HG03460 (cell line): ENCODE data around the gene RIOK3.
"Not testable (repeated sequence)": the region's sequence is repeated elsewhere in the genome, so short reads cannot be mapped to it uniquely, and the experiment has no call there.

Source experiments
- ATAC-seq: cut with Tn5 transposase; IDR thresholded peaks from one replicate; pipeline ENCODE4 v1.9.1; 2021; ENCODE audit not compliant: unreplicated experiment

Gene RIOK3

DNA sequence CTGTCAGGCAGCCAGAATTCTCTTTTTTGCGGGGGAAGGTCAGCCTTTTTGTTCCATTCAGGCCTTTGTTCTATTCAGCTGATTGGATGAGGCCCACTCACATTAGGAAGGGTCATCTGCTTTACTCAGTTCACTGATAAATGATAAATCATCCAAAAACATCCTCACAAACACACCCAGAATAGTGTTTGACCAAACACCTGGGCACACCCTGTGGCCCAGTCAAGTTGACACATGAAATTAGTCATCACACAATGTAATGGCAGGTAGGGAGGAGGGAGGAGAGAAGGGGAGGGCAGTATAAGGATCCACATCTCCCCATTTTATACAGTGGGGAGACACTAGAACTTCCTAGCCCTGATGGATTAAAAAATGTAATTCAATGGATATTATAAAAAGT is 41.9 kb downstream of the RIOK3 start:
- ATAC-seq = no peak

- ATAC-seq = no peak
These were observed 42.8 kb downstream of the RIOK3 start for GRCh38 chr18:23495723-23496440.

GRCh38 chr18:23498117-23498516 is 45.0 kb downstream of the RIOK3 start:
- no peak for ATAC-seq

GRCh38 chr18:23498877-23499276 is 45.8 kb downstream of the RIOK3 start:
- ATAC-seq = peak; percentile 26

DNA sequence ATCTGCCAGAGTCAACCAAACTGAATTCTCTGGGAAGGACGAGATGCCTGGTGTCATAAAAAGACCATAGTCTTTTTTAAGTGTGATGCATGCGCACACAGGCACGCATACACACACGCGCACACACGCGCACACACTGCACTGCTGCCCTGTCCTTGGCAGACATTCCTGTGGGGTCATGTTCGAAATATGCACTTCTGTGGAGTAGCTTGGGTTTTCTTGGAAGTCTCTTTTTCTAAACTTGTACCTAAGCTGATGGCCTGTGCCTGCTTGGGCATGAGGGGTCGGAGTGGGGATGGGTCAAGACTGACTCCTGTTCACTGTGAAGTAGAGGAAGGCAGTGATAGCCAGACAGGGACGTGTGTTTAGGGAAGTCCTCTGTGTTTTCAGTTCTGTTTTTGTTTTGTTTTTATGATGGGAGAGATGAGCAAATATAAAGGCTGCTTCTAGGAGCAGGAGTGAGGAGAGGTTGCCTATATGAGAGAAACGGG is 46.2 kb downstream of the RIOK3 start:
- ATAC-seq = no peak

GRCh38 chr18:23501626-23502025 is 48.5 kb downstream of the RIOK3 start:
- no peak for ATAC-seq

DNA sequence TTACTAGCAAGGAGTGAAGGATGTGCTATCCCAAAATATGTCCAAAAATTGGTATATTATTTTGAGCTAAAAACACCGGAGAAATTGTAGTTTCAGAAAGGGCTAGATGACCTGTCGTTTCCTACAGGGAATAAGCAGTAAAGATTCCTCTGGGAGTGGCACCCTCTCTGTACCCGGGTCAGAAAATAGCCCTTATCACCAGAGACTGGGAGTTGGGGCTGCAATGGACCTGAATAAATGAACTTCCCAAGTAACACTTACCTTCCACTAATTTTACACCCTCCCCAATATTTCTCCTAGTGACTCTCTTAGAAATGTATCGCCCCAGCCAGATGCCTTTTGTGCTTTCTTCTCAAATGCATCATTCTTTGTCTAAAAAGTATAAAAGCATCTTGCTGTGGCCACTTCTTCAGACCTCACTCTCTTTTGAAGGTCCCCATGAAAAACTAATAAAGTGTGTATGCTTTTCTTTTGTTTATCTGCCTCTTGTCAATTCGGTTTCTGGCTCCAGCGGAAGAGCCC is 49.5 kb downstream of the RIOK3 start:
- ATAC-seq = no peak

DNA sequence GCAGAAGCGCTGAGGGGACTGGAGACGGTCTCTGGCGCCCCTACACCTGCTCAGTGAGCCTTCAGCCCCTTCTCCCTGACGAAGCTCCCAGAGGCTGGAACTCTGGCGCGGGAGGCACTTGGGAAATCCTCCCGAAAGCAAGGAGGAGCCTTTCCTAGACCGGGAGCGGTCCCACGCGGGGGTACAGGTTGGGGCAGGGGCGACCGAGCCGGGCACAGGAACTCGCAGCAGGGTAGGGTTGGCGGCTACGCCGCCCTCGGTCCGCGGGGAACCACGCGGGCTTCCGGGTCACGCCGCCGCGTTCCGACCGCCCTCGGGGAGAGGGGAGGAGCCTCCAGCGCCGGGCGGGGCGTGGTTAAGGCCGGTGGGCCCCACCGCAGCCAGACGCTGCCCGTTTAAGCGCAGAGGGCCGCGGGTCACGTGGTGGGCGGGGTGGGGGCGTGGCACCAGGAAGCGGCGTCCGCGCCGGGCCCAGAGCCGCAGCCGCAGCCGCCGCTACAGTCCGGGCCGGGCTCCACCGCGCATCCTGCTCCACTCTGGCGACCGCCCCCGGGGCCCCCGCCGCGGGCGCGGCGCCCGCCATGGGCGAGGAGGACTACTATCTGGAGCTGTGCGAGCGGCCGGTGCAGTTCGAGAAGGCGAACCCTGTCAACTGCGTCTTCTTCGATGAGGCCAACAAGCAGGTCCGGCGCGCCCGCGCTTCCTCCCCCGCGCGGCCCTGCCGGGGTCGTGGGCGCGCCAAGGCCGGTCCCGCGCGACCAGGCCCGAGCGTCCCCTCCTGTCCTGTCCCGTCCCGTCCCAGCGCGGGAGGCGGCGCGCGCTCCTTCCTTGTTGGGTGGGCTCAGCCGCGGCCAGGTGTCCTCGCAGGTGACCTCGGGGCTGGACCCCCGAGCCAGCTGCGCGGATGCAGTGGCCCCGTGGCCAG is 50.2 kb downstream of the RIOK3 start, which contains the start of gene RMC1:
Gene RMC1, plus strand, starts transcription at position 474 of the 925 bp plus-strand sequence. Its CDS starts 108 bp downstream, at position 582.
- peak; percentile 81 for ATAC-seq

- no peak for ATAC-seq
These were observed 50.9 kb downstream of the RIOK3 start for GRCh38 chr18:23503963-23504344.

- ATAC-seq = peak; percentile 46
These were observed 51.6 kb downstream of the RIOK3 start for GRCh38 chr18:23504720-23505119.

GRCh38 chr18:23506393-23506792 is 53.3 kb downstream of the RIOK3 start:
- no peak for ATAC-seq

DNA sequence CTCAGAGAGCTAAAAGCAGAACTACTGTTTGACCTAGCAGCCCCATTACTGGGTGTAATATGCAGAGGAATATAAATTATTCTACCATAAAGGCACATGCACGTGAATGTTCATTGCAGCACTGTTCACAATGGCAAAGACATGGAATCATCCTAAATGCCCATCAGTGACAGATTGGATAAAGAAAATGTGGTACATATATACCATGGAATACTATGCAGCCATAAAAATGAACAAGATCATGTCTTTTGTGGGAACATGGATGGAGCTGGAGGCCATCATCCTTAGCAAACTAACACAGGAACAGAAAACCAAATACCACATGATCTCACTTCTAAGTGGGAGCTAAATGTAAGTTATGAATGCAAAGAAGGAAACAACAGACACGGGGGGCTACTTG is 57.8 kb downstream of the RIOK3 start:
- ATAC-seq = not testable (repeated sequence)

DNA sequence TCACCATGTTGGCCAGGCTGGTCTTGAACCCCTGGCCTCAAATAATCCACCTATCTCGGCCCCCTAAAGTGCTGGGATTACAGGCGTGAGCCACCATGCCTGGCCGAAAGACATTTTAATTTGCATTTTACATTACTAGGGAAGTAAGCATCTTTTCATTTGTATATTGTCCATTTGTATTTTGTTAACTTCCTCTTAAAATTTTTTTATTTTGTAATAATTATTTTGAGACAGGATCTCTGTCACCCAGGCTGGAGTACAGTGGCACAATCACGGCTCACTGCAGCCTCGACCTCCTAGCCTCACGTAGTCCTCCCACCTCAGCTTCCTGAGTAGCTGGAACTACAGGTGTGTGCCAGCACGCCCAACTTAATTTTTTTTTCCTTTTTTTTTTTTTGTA is 59.1 kb downstream of the RIOK3 start:
- ATAC-seq = not testable (repeated sequence)

GRCh38 chr18:23512641-23513040 is 59.6 kb downstream of the RIOK3 start:
- ATAC-seq = no peak

DNA sequence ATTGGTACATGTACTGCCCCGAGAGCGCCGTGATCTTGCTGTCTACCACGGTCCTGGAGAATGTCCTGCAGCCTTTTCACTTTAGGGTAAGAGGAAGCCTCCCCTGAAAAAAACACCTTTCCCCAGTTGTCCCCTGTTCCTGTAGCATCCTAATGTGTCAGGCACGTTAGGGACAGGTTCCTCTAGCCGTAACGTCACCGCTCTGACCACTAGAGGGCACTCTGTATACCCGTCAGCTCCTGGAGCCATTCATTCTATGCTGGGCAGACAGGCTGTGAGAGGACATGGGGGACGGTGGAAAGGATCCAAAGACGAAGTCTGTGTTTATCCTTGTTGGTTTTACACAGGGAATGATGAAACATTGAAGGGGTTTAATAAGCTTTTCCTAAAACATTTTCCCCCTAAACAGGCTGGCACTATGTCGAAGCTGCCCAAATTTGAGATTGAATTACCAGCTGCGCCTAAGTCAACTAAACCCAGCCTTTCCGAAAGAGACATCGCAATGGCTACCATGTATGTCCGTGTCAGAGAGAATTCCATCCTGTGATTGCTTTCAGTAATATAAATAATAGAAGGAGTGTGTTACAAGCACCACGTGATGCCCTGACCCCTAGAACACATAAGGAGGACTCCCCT is 62.9 kb downstream of the RIOK3 start:
- peak; percentile 86 for ATAC-seq

DNA sequence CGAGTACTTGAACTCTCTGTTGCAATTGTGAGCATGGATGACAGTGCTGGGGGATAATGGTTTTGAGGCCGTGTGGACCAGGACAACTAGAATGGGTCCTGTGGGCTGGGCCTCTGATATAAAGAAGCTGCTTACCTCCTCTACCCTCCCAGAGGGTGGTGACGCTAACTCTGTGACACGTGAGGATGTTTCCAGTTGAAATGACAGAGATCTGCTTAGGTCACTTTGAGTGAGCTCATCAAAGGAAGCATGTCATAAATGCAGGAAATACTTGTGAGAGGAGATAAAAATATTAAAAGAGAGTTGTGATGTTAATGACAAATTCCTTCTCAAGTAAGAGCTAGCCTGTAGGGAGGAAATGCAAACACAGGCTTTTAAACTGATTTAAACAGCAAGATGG is 66.6 kb downstream of the RIOK3 start:
- no peak for ATAC-seq

DNA sequence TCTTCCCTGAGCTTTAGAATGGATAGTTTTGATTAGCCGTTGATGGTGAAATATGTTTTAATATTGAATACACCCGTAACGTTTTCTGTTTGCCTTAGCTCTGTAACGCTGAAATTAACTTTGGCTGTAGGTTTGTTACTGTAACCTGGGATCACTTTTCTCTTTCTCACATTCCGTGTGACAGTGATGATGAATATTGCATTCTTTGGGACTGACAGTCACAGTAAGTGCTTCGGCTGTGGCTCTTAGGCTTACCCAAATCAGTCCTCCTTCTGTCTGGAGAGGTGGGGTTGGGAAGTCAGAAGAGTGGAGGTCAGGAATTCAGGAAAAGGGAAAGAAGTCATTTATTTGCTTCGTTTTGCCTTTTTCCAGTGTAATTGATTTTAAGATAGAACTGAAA is 68.2 kb downstream of the RIOK3 start:
- no peak for ATAC-seq

DNA sequence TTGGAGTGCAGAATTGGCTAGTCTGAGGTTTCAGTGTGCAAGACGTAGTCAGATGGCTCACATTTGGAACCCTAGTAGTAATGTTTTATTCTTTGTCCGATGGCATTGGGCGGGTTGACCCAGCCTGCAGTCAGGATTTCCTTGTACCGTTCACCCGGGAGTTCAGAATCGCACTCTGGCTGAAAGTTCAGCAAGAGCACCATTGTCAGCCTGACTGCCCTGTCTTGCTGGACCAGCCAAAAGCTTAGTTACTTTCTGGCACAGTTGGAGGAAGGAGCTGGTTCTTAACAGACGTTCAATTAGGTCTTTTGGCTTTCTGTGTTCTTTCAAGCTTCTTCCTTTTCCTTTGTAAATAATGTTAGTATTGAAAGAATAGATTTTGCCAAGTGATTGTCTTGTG is 68.8 kb downstream of the RIOK3 start:
- no peak for ATAC-seq

- no peak for ATAC-seq
These were observed 70.5 kb downstream of the RIOK3 start for GRCh38 chr18:23523429-23524212.

DNA sequence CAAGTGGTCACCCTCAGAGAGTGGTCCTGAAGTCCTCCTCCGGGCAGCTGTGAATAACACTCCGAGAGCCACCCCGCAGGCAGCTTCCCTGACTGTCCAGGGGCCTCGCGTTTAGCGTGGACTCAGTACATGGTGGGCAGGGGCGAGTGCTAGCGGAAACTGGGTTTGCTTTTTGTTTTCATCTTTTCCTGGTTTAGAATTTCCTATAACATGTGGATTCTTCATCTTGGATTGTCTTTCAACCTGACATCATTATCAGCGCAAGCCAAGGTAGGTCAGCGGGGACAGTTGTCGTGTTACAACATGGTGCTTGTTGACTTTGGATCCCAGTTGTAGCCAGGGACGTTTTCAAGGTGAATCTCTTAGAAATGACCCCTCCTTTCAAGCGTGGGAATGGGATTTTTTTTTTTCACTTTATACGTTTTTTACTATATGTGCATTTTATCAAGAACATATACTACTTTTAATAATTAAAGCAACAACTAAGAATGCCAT is 71.2 kb downstream of the RIOK3 start:
- no peak for ATAC-seq
